GM23338 (cell line): ENCODE measurements around the gene DTD1. TPM values are rescaled to one million over a fixed set of nuclear protein-coding genes. Genes with fewer than 3 reads are reported as not detected.

ENCODE experiments used
- ATAC-seq: fragments of 200-7000 bp; cut with Tn5 transposase; 3 replicates; pipeline ENCODE4 v1.9.1; 2020
- DNase-seq: peaks from one replicate; pipeline ENCODE4 v3.0.0-alpha.2; 2015; ENCODE audit warnings: low spot score
- H2AFZ ChIP-seq: fragments of 200-600 bp; sonication (generic); 2 replicates; pipeline ENCODE4 v1.8.0; 2016; ENCODE audit warnings: antibody characterized with exemption, mild to moderate bottlenecking, moderate library complexity
- H3F3A ChIP-seq: fragments of 200-600 bp; sonication (generic); replicated peaks from 2 replicates; pipeline ENCODE4 v1.8.0; 2017; ENCODE audit warnings: antibody characterized with exemption, mixed run types, low read depth
- H3K27ac ChIP-seq: fragments of 200-600 bp; sonication (generic); 2 replicates; pipeline ENCODE4 v1.6.1; 2016; ENCODE audit warnings: low read depth
- H3K27me3 ChIP-seq: fragments of 200-600 bp; sonication (generic); 2 replicates; pipeline ENCODE4 v1.8.0; 2016; ENCODE audit warnings: mild to moderate bottlenecking, mixed run types, moderate library complexity; ENCODE audit not compliant: insufficient read depth
- H3K36me3 ChIP-seq: fragments of 200-600 bp; sonication (generic); 2 replicates; pipeline ENCODE4 v1.8.0; 2016; ENCODE audit warnings: mild to moderate bottlenecking; ENCODE audit not compliant: insufficient read depth
- H3K4me1 ChIP-seq: fragments of 200-600 bp; sonication (generic); 2 replicates; pipeline ENCODE4 v1.8.0; 2016; ENCODE audit warnings: mild to moderate bottlenecking, moderate library complexity; ENCODE audit not compliant: insufficient read depth
- H3K4me2 ChIP-seq: fragments of 200-600 bp; sonication (generic); 2 replicates; pipeline ENCODE4 v1.7.1; 2017; ENCODE audit warnings: mixed run types
- H3K4me3 ChIP-seq: fragments of 200-600 bp; sonication (generic); 2 replicates; pipeline ENCODE4 v1.6.1; 2016; ENCODE audit warnings: mixed run types
- H3K79me2 ChIP-seq: fragments of 200-600 bp; sonication (generic); replicated peaks from 2 replicates; pipeline ENCODE4 v1.8.0; 2017; ENCODE audit warnings: mild to moderate bottlenecking; ENCODE audit not compliant: insufficient read depth
- H3K9me2 ChIP-seq: fragments of 200-600 bp; sonication (generic); 2 replicates; pipeline ENCODE4 v1.8.0; 2017; ENCODE audit not compliant: insufficient read depth
- H4K20me1 ChIP-seq: fragments of 200-600 bp; sonication (generic); replicated peaks from 2 replicates; pipeline ENCODE4 v1.8.0; 2017; ENCODE audit warnings: mild to moderate bottlenecking; ENCODE audit not compliant: insufficient read depth
- H3K27ac Mint-ChIP-seq: 2 replicates; pipeline ENCODE4 v1.8.0; 2020; ENCODE audit warnings: inconsistent platforms, mild to moderate bottlenecking, moderate library complexity, mixed read lengths
- H3K27me3 Mint-ChIP-seq: 3 replicates; pipeline ENCODE4 v1.8.0; 2022; ENCODE audit warnings: low read depth, mild to moderate bottlenecking, moderate library complexity, mixed read lengths, inconsistent platforms; ENCODE audit not compliant: insufficient read depth, poor library complexity
- H3K36me3 Mint-ChIP-seq: 3 replicates; pipeline ENCODE4 v1.8.0; 2021; ENCODE audit warnings: low read depth, mild to moderate bottlenecking, inconsistent platforms, moderate library complexity, mixed read lengths
- H3K4me1 Mint-ChIP-seq: 3 replicates; pipeline ENCODE4 v1.8.0; 2020; ENCODE audit warnings: mild to moderate bottlenecking, inconsistent platforms, mixed read lengths
- H3K4me3 Mint-ChIP-seq: 3 replicates; pipeline ENCODE4 v1.8.0; 2021; ENCODE audit warnings: moderate library complexity, mild to moderate bottlenecking, inconsistent platforms, mixed read lengths
- H3K9me3 Mint-ChIP-seq: 3 replicates; pipeline ENCODE4 v1.8.0; 2020; ENCODE audit warnings: moderate library complexity, mild to moderate bottlenecking, inconsistent platforms, mixed read lengths
- CREB1 ChIP-seq: fragments of 250-450 bp; sonication (Bioruptor Pico); IDR thresholded peaks from 2 replicates; pipeline ENCODE4 v1.5.0; 2020; ENCODE audit warnings: low read depth, mild to moderate bottlenecking, moderate library complexity
- CTCF ChIP-seq, 2 experiments: fragments of 200-600 bp in 1 of 2; sonication (generic) in 1 of 2; conservative IDR thresholded peaks; 2 replicates each; pipeline versions ENCODE4 v1.5.1 to v1.6.1; 2016 to 2017; ENCODE audit warnings: antibody characterized with exemption in 2 of 2, low read depth in 2 of 2, mild to moderate bottlenecking in 2 of 2, moderate library complexity in 1 of 2
- ETS1 ChIP-seq: IDR thresholded peaks from 2 replicates; pipeline ENCODE4 v1.6.1; 2016; ENCODE audit warnings: antibody characterized with exemption
- EZH2 ChIP-seq: fragments of 200-600 bp; sonication (generic); IDR thresholded peaks from one replicate; pipeline ENCODE4 v1.8.0; 2017; ENCODE audit warnings: antibody characterized with exemption, mild to moderate bottlenecking, low read depth; ENCODE audit not compliant: unreplicated experiment
- EZH2phosphoT487 ChIP-seq: fragments of 200-600 bp; sonication (generic); IDR thresholded peaks from one replicate; pipeline ENCODE4 v1.8.1; 2018; ENCODE audit warnings: antibody characterized with exemption; ENCODE audit not compliant: unreplicated experiment
- JUNB ChIP-seq: IDR thresholded peaks from one replicate; pipeline ENCODE4 v1.6.1; 2016; ENCODE audit warnings: antibody characterized with exemption; ENCODE audit not compliant: unreplicated experiment
- NANOG ChIP-seq: IDR thresholded peaks from 2 replicates; pipeline ENCODE4 v1.6.1; 2016; ENCODE audit warnings: antibody characterized with exemption, borderline replicate concordance
- POLR2AphosphoS5 ChIP-seq: IDR thresholded peaks from 2 replicates; pipeline ENCODE4 v1.6.1; 2016; ENCODE audit warnings: antibody characterized with exemption, low read depth
- REST ChIP-seq: IDR thresholded peaks from one replicate; pipeline ENCODE4 v1.6.1; 2018; ENCODE audit warnings: antibody characterized with exemption; ENCODE audit not compliant: unreplicated experiment
- STAT1 ChIP-seq: IDR thresholded peaks from one replicate; pipeline ENCODE4 v1.6.1; 2016; ENCODE audit warnings: antibody characterized with exemption; ENCODE audit not compliant: unreplicated experiment
- ZNF114 ChIP-seq: fragments of 250-450 bp; sonication (Bioruptor Pico); IDR thresholded peaks from 2 replicates; pipeline ENCODE4 v1.5.0; 2020; ENCODE audit warnings: mild to moderate bottlenecking, moderate library complexity
- ZNF331 ChIP-seq: fragments of 250-450 bp; sonication (Bioruptor Pico); IDR thresholded peaks from 2 replicates; pipeline ENCODE4 v1.5.0; 2020; ENCODE audit warnings: low read depth, mild to moderate bottlenecking, moderate library complexity
- ZNF462 ChIP-seq: fragments of 250-450 bp; sonication (Bioruptor Pico); IDR thresholded peaks from 2 replicates; pipeline ENCODE4 v1.5.0; 2020; ENCODE audit warnings: mild to moderate bottlenecking, moderate library complexity
- polyA plus RNA-seq: library from polyadenylated mRNA; unstranded; fragments of >200 nt; fragmentation: Nextera tagmentation; extraction: Ambion mirVana; gene quantifications from 2 replicates; pipeline ENCODE4 v1.2.1, GENCODE V29; 2016
- total RNA-seq: library from RNA; depleted of rRNA; stranded (reverse); fragments of >200 nt; shearing (Covaris generic); gene quantifications from 2 replicates; pipeline ENCODE4 v1.2.3, GENCODE V29; 2014

The DTD1 gene
- total and polyA plus RNA-seq, 2 experiments from 2014 or later: 69.8 to 74.0 TPM

GRCh38 chr20:18740726-18741125 lies 152.9 kb downstream of the DTD1 start (continued):
- TF ChIP-seq ZNF114 (CRISPR knock-in tag) (no peak), JUNB (no peak)

GRCh38 chr20:18742841-18743240 lies 155.0 kb downstream of the DTD1 start:
- H3K36me3 ChIP-seq: no peaks in the 10 kb centered on the region
- no peaks in the 10 kb centered on the region for H3K27me3 ChIP-seq
- no peak for ATAC-seq
- H3K4me3 Mint-ChIP-seq: no peak overlapping the region
- H2AFZ ChIP-seq: no peak overlapping the region
- H3K27me3 Mint-ChIP-seq: peaks cover 3% of the 10 kb centered on the region
- no peak overlapping the region for H3K4me3 ChIP-seq
- no peak overlapping the region for H3K27ac Mint-ChIP-seq
- H4K20me1 ChIP-seq: no peaks in the 10 kb centered on the region
- TF ChIP-seq EZH2phosphoT487 (no peak), STAT1 (no peak), ZNF462 (CRISPR knock-in tag) (no peak), ZNF114 (CRISPR knock-in tag) (no peak), POLR2AphosphoS5 (no peak), NANOG (no peak), ETS1 (no peak), CTCF (conservative IDR thresholded peaks at IDR 0.05; ENCODE audit: low read depth in 2 of 2) (no peak), JUNB (no peak), CREB1 (CRISPR knock-in tag) (no peak), ZNF331 (no peak), REST (no peak), EZH2 (no peak)
- H3F3A ChIP-seq: no peaks in the 10 kb centered on the region
- no peak for DNase-seq
- no peaks in the 10 kb centered on the region for H3K79me2 ChIP-seq
- H3K9me2 ChIP-seq: no peaks in the 10 kb centered on the region
- no peak overlapping the region for H3K27ac ChIP-seq
- H3K9me3 Mint-ChIP-seq: no peaks in the 10 kb centered on the region
- peaks cover 13% of the 10 kb centered on the region; the same call in 2 of the 3 replicates for H3K36me3 Mint-ChIP-seq
- H3K4me1 Mint-ChIP-seq: peaks cover 23% of the 10 kb centered on the region
- H3K4me2 ChIP-seq: no peak overlapping the region
- H3K4me1 ChIP-seq: peaks cover 8% of the 10 kb centered on the region
